ENCODE measurements around the gene NFX1.

The NFX1 gene

GRCh38 chr9:33290247-33291030 lies at the start of gene NFX1:
Gene NFX1 (plus strand): TSS chr9:33290516. CDS start chr9:33290573, 57 bp downstream.
- peak; percentile 92 to 99 for DNase-seq

- no peak for DNase-seq
Measured at GRCh38 chr9:33241298-33241697, 49.0 kb upstream of the NFX1 start.

DNA sequence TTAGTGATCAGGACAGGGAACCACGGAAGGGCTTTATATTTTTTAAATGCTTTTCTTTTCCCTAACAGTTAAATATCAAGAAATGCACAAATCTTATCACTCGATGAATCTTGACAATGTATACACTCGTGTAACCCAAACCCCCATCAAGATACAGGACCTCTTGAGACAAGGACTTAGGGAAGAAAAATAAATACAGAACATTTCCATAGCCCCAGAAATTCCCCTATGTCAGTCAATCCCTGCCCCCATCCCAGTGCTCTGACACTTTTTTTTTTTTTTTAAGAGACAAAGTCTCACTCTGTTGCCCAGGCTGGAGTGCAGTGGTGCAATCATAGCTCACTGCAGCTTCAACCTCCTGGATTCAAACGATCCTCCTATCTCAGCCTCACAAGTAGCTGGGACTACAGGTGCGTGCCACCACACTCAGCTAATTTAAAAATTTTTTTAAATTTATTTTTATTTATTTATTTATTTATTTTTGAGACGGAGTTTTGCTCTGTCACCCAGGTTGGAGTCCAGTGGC lies 47.6 kb upstream of the NFX1 start:
- DNase-seq, result no peak

GRCh38 chr9:33244137-33244784 lies 46.1 kb upstream of the NFX1 start:
- no peak for DNase-seq

GRCh38 chr9:33245341-33245740 lies 45.0 kb upstream of the NFX1 start:
- DNase-seq, result no peak

- DNase-seq, result no peak
Measured at GRCh38 chr9:33246269-33246860, 44.0 kb upstream of the NFX1 start.

DNA sequence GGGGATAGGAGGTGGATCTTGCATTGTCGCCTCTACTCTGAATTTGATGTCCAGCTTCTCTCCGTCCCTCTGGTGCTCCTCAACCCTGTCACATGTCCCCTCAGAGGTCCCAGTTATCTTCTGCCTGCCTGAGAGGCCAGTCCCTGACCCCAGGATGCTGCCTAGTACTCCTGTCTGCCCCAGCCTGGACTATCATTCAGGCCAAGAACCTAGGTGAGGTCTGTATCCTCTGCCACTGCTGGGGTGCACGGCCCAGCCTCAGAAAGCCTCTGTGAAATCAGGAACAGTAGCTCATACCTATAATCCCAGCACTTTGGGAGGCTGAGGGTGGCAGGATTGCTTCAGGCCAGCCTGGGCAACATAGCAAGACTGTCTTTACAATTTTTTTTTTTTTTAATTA lies 41.7 kb upstream of the NFX1 start:
- no peak for DNase-seq

- DNase-seq, result no peak
Measured at GRCh38 chr9:33249087-33249658, 41.1 kb upstream of the NFX1 start.

DNA sequence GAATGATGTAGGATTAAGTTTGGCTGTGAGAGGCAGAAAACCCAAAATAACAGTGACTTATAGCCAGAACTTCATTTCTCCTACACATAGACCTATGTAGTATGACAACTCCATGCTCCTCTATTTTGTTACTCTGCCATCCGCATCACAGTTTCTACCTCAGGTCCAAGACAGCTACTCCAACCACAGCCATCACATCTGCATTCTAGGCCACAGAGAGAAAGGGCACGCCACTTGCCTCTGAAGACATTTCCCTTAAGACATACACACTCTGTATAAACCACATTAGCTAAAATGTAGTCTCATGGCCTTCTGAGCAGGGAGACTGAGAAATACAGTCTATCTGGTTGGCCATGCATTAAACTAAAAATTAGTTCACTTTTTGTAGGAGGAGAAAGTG lies 40.3 kb upstream of the NFX1 start:
- DNase-seq, result no peak

DNA sequence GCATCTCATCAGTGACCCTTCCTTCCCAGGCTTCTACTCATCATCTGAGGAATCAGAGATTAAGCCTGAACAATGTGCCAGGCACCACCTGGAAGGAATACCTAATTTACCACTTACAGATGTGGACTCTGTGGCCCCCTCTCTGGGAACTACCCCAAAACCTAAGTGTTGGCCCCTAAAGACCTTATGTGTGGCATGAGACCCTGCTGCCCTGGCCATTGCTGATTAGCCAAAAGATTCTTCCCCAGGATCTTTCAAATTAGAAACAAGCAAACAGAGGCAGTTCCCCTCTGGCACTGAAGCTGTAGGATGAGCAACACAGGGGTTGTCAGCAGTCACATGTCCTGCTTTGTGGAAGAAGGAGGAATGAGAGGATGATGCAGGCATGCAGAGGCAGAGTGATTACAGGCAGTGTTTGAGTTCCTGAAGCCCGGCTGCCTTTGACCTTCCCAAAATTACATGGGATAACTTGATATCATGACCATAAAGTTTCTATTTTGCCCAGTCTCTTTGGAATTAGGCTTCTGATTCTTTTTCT lies 39.8 kb upstream of the NFX1 start:
- no peak for DNase-seq

DNA sequence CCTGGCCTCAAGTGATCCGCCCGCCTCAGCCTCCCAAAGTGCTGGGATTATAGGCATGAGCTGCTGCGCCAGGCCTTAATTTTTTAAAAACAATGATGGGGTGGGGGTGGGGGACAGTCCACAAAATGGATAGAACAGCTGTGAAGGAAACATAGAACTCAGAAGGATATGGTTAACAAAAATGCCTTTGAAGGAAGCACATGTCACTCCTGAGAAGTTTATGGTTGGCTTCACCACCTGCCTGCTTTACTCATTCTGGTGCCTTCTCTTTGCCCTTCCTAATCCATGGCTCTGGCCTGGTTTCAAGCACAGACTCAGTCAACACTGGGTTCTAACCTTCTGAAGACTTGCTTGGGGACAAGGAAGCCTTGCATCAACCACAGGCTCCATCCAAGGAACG lies 36.1 kb upstream of the NFX1 start:
- DNase-seq, result no peak

DNA sequence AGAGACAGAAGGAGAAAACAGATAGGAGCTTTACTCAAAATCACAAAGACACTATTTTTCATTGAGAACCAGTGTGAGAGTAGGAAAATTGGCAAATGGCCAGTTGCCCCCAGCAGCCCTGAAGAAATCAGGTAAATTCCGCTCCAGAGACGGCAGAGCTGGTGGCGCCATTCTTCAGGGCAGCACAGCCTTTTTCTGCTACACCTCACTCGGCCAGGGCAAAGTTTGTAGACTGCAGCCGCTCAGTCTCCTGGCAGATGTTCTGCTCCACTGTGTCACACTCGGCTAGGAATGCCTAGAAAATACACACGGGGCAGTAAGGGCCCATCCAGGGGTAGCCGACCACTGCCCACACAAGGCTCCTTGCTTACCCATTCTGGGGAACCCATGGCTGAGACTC lies 35.3 kb upstream of the NFX1 start:
- DNase-seq, result no peak

GRCh38 chr9:33255471-33255870 lies 34.8 kb upstream of the NFX1 start:
- DNase-seq, result no peak

- DNase-seq, result no peak
Measured at GRCh38 chr9:33256236-33256635, 34.1 kb upstream of the NFX1 start.

- no peak for DNase-seq
Measured at GRCh38 chr9:33257276-33257675, 33.0 kb upstream of the NFX1 start.

DNA sequence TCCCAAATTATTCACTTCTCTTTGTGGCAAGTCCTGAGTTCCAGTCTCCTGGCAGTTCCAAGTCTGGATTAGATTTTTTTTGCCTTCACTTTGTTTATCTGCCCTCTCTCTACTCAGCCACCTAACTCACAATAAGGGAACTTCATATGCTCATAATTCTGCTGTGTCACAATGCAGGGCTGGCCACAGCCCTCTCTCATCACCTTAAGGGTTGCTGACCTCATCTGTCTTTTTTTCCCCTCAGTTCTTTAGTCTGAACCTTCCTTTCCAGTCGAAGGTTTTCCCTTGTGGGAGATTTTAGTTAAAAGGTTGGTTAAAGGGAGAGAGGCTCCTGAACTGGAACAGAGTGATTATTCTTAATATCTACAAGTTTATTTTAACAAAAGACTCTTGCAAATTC lies 29.9 kb upstream of the NFX1 start:
- DNase-seq, result no peak

- no peak for DNase-seq
Measured at GRCh38 chr9:33263131-33264002, 26.9 kb upstream of the NFX1 start.

GRCh38 chr9:33264003-33264472 lies 26.3 kb upstream of the NFX1 start:
- no peak for DNase-seq

GRCh38 chr9:33264473-33265177 lies 25.7 kb upstream of the NFX1 start, which contains the start of the genes BAG1 and CHMP5:
Gene BAG1 (minus strand): TSS chr9:33264708.
Gene CHMP5 (plus strand): TSS chr9:33265049. CDS start chr9:33265079, 30 bp downstream.
- DNase-seq, result peak; percentile 96 to 100

DNA sequence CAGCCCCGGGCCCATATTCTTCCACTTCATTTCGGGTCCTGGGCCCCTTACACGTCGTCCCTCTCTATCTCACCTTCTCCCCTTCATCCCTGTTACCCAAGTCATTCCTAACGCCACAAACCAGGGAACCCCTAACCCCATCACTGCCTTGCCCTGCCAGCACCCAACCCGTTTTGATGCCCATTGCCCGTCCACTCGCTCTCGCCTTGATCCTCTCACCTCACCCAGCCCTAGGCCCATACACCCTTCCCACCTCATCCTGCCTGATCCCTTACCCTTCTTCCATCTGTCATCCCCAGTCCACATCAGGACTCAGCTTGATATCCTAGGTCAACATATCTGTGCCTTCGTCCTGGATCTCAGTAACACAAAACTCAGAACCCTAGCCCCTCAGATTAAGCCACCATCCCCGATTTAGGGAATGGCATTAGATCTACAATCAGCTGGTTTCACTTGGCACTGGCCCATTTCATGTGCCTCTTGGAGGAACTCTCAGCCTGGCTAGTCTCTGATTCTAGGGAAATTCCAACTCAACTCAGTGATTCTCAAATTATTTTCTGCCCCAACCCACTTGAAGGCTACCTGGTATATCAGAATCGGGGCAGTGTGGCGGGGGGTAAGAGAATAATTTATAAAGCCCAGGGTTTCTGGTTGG lies 25.0 kb upstream of the NFX1 start:
- DNase-seq, result peak in 1 of 2 donors; percentile 62
